Testis (tissue), 3 donors: ENCODE results near the gene PRR5. TPM values are rescaled to one million over a fixed set of nuclear protein-coding genes. Genes with fewer than 3 reads are reported as not detected.
"Not testable (repeated sequence)": the region's sequence is repeated elsewhere in the genome, so short reads cannot be mapped to it uniquely, and the experiment has no call there.

Experiments used
- DNase-seq: peaks from one replicate; pipeline ENCODE4 v3.0.0-alpha.2; 2019
- H3K27ac ChIP-seq, 2 donors: fragments of 200-600 bp; sonication (generic); one replicate each; pipeline ENCODE4 v1.5.1; 2019
- H3K27me3 ChIP-seq: fragments of 200-600 bp; sonication (generic); one replicate; pipeline ENCODE4 v1.5.1; 2019
- H3K36me3 ChIP-seq: fragments of 200-600 bp; sonication (generic); one replicate; pipeline ENCODE4 v1.5.1; 2017; ENCODE audit warnings: low read depth; ENCODE audit errors: missing control alignments
- H3K4me1 ChIP-seq: fragments of 200-600 bp; sonication (generic); one replicate; pipeline ENCODE4 v1.5.1; 2019
- H3K4me3 ChIP-seq, 2 donors: fragments of 200-600 bp; sonication (generic); one replicate each; pipeline ENCODE4 v1.5.1; 2017 to 2019
- H3K9me3 ChIP-seq: fragments of 200-600 bp; sonication (generic); one replicate; pipeline ENCODE4 v1.5.1; 2017
- CTCF ChIP-seq, 3 experiments: fragments of 450-650 bp in 2 of 3; fragments of 200-600 bp in 1 of 3; sonication (generic) in 1 of 3; IDR thresholded peaks; one replicate each; pipeline ENCODE4 v1.5.1; 2016 to 2019; ENCODE audit warnings: antibody characterized with exemption in 3 of 3, mild to moderate bottlenecking in 2 of 3, moderate library complexity in 1 of 3
- POLR2A ChIP-seq: fragments of 450-650 bp; IDR thresholded peaks from one replicate; pipeline ENCODE4 v1.6.1; 2017; ENCODE audit warnings: antibody characterized with exemption, mild to moderate bottlenecking, moderate library complexity
- WGBS, 2 donors: methylation state at CpG; one replicate each; pipeline ENCODE4 v1.1.5; 2018; 5-methylcytosine and 5-hydroxymethylcytosine counted together
- intact Hi-C: fragments of 100-400 bp; cut with DNase I; formaldehyde crosslinking; loops from one replicate; pipeline ENCODE4 v1.15.1; 2023; ENCODE audit warnings: low total_unique reads
- polyA plus RNA-seq: library from polyadenylated mRNA; stranded (reverse); fragments of 350-450 nt; fragmentation: Illumina TruSeq; extraction: RNeasy Lipid Tissue Mini Kit (QIAGEN cat#74804); gene quantifications from one replicate; pipeline ENCODE4 v1.2.3, GENCODE V29; 2014; ENCODE audit warnings: low read depth, low replicate concordance; ENCODE audit not compliant: insufficient read depth
- total RNA-seq, 2 donors: library from RNA; depleted of rRNA; stranded (reverse); fragments of >200 nt; gene quantifications; one replicate each; pipeline ENCODE4 v1.2.3, GENCODE V29; 2016

PRR5 gene
- total and polyA plus RNA-seq, 3 donors from 2014 or later: 20.2 to 50.4 (median 38.4) TPM

GRCh38 chr22:44737406-44738346 lies 35.7 kb downstream of the PRR5 start:
- Histone ChIP-seq H3K9me3 (no peaks in the 10 kb centered on the region), H3K4me3 (no peak overlapping the region), H3K4me1 (no peaks in the 10 kb centered on the region), H3K36me3 (no peaks in the 10 kb centered on the region), H3K27ac (no peak overlapping the region), H3K27me3 (no peaks in the 10 kb centered on the region)
- TF ChIP-seq POLR2A (no peak), CTCF (IDR thresholded peaks at IDR 0.05) (no peak)
- WGBS, 2 donors: 32 to 69% methylated on average over 11 to 32 of the region's 32 CpGs
- intact Hi-C loops: loop anchor here (5.0 kb wide), 1 partner anchor 40 kb away; no protein-coding TSS in a partner anchor
- DNase-seq: no peak

GRCh38 chr22:44738347-44738715 lies 36.3 kb downstream of the PRR5 start:
- Histone ChIP-seq H3K4me3 (no peak overlapping the region), H3K27me3 (no peaks in the 10 kb centered on the region), H3K4me1 (no peaks in the 10 kb centered on the region), H3K9me3 (no peaks in the 10 kb centered on the region), H3K36me3 (no peaks in the 10 kb centered on the region), H3K27ac (no peak overlapping the region)
- 31 to 49% methylated on average over 6 to 14 of the region's 14 CpGs for WGBS, 2 donors
- intact Hi-C loops: loop anchor here (5.0 kb wide), 1 partner anchor 41 kb away; no protein-coding TSS in a partner anchor
- DNase-seq: no peak
- no peak for TF ChIP-seq POLR2A
- TF ChIP-seq CTCF (IDR thresholded peaks at IDR 0.05): no peak

GRCh38 chr22:44739024-44739423 lies 37.0 kb downstream of the PRR5 start:
- intact Hi-C loops: loop anchor here (5.0 kb wide), 1 partner anchor 42 kb away; no protein-coding TSS in a partner anchor

GRCh38 chr22:44739666-44740065 lies 37.7 kb downstream of the PRR5 start:
- not testable (repeated sequence) for H3K4me1 ChIP-seq, H3K27me3 ChIP-seq, H3K9me3 ChIP-seq, H3K27ac ChIP-seq, H3K4me3 ChIP-seq, DNase-seq, H3K36me3 ChIP-seq
- intact Hi-C loops: loop anchor here (5.0 kb wide), 1 partner anchor 42 kb away; no protein-coding TSS in a partner anchor
- WGBS, 2 donors: 80% methylated on average over 9 to 10 of the region's 10 CpGs

More at GRCh38 chr22:44739024-44739423, 37.0 kb downstream of the PRR5 start:
- DNase-seq: no peak
- TF ChIP-seq POLR2A: no peak
- no peak for TF ChIP-seq CTCF (IDR thresholded peaks at IDR 0.05)
- Histone ChIP-seq H3K4me1 (no peaks in the 10 kb centered on the region), H3K4me3 (no peak overlapping the region), H3K9me3 (no peaks in the 10 kb centered on the region), H3K27ac (no peak overlapping the region), H3K36me3 (no peaks in the 10 kb centered on the region), H3K27me3 (no peaks in the 10 kb centered on the region)
- 93% methylated on average over 4 of the region's 5 CpGs; no CpG with 5 or more reads in 1 of the 2 donors for WGBS, 2 donors

- TF ChIP-seq CTCF (IDR thresholded peaks at IDR 0.05): no peak
- no peak for TF ChIP-seq POLR2A
- no peaks in the 10 kb centered on the region for H3K27me3 ChIP-seq
- DNase-seq: no peak
- no peak overlapping the region for H3K27ac ChIP-seq
- WGBS, 2 donors: 78 to 92% methylated on average over 13 to 17 of the region's 17 CpGs
- no peak overlapping the region for H3K4me3 ChIP-seq
- no peaks in the 10 kb centered on the region for H3K36me3 ChIP-seq
- intact Hi-C loops: no loop called here
- no peaks in the 10 kb centered on the region for H3K4me1 ChIP-seq
- no peaks in the 10 kb centered on the region for H3K9me3 ChIP-seq
These were observed 38.3 kb downstream of the PRR5 start for GRCh38 chr22:44740307-44740706.
